Renal cortex interstitium (tissue), 11 donors: Measurements from ENCODE around the gene PA2G4. TPM values are rescaled to one million over a fixed set of nuclear protein-coding genes. Genes with fewer than 3 reads are reported as not detected.
"Not testable (repeated sequence)": the region's sequence is repeated elsewhere in the genome, so short reads cannot be mapped to it uniquely, and the experiment has no call there.

ENCODE experiments used
- DNase-seq, 11 donors: peaks; one replicate each; pipeline ENCODE4 v3.0.0-alpha.2; 2013; ENCODE audit warnings: low read depth in 9 of 11, low spot score in 4 of 11; ENCODE audit errors: extremely low read depth in 1 of 11
- polyA plus RNA-seq, 3 donors: library from polyadenylated mRNA; unstranded; fragments of 120-200 nt; gene quantifications; one replicate each; pipeline ENCODE4 v1.2.1, GENCODE V29; 2013; ENCODE audit not compliant: insufficient read length in 3 of 3

Gene PA2G4
- polyA plus RNA-seq, 3 donors = 138 to 175 (median 171) TPM

GRCh38 chr12:56084958-56085543 lies 19.3 kb upstream of the PA2G4 start:
- no peak for DNase-seq

- DNase-seq = no peak
Observed at GRCh38 chr12:56086096-56086495, 18.3 kb upstream of the PA2G4 start.

GRCh38 chr12:56086608-56087007 lies 17.8 kb upstream of the PA2G4 start:
- DNase-seq = no peak

GRCh38 chr12:56087220-56087619 lies 17.1 kb upstream of the PA2G4 start:
- DNase-seq = no peak

GRCh38 chr12:56097738-56098137 lies 6.6 kb upstream of the PA2G4 start:
- DNase-seq = no peak

- DNase-seq = no peak
Observed at GRCh38 chr12:56098592-56098991, 5.8 kb upstream of the PA2G4 start.

- no peak for DNase-seq
Observed at GRCh38 chr12:56099787-56100186, 4.6 kb upstream of the PA2G4 start.

- DNase-seq = no peak
Observed at GRCh38 chr12:56101045-56101444, 3.3 kb upstream of the PA2G4 start.

- DNase-seq = no peak
Observed at GRCh38 chr12:56102683-56103065, 1.7 kb upstream of the PA2G4 start.

- no peak for DNase-seq
Observed at GRCh38 chr12:56103066-56103711, 1.2 kb upstream of the PA2G4 start.

GRCh38 chr12:56103823-56104108 lies 593 bp upstream of the PA2G4 start:
- DNase-seq = no peak

GRCh38 chr12:56104815-56105608 lies 653 bp downstream of the PA2G4 start:
- DNase-seq = no peak

GRCh38 chr12:56105609-56105902 lies 1.2 kb downstream of the PA2G4 start:
- DNase-seq = no peak

GRCh38 chr12:56107242-56107641 lies 2.9 kb downstream of the PA2G4 start:
- no peak for DNase-seq

- DNase-seq = no peak
Observed at GRCh38 chr12:56110571-56110970, 6.2 kb downstream of the PA2G4 start.

- no peak for DNase-seq
Observed at GRCh38 chr12:56114084-56114483, 9.7 kb downstream of the PA2G4 start.

- DNase-seq = peak in 1 of 11 donors; percentile 9
Observed at GRCh38 chr12:56115329-56115728, 11.0 kb downstream of the PA2G4 start.

GRCh38 chr12:56116267-56117081 lies 12.1 kb downstream of the PA2G4 start, which contains the start of gene RPL41:
RPL41 (plus strand) TSS chr12:56116633.
- peak; percentile 92 to 99 (median 96) for DNase-seq

- not testable (repeated sequence) for DNase-seq
Observed at GRCh38 chr12:56117082-56117706, 12.8 kb downstream of the PA2G4 start.
